22Rv1 (cell line): Measurements from ENCODE around the gene KYNU.

Source experiments
- CTCF ChIP-seq: fragments of 450-650 bp; IDR thresholded peaks from 2 replicates; pipeline ENCODE4 v1.5.1; 2017; ENCODE audit warnings: mild to moderate bottlenecking
- ZFX ChIP-seq: fragments of 450-650 bp; IDR thresholded peaks from 2 replicates; pipeline ENCODE4 v1.6.1; 2017; ENCODE audit warnings: antibody characterized with exemption, borderline replicate concordance

DNA sequence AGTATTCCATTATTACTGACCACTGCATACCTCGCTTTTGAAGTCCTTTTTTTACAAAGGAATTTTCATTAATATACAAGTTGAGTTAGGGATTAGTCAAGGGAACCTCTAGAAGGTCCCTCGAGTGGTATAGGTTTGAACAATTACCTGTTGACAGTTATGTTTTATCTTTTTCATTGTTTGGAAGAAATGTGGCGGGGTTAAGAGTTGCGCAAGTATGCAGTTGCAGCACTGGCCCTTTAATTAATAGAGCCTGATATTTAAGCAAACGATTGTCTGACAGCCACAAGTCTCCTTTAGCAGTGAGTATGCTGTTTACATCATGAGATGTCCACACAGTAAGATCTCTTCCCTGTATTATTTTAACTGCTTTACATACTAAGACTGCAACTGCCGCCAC lies 24.3 kb downstream of the KYNU start:
- TF ChIP-seq ZFX (no peak), CTCF (no peak)
